GM12872 (cell line): ENCODE measurements around the gene IFITM1.

Experiments used
- TF ChIP-seq, protein P1 (sequence below): IDR thresholded peaks from 3 replicates; pipeline ENCODE4 v1.5.1; 2011; ENCODE audit warnings: low read depth, mild to moderate bottlenecking, low read length, moderate library complexity; ENCODE audit not compliant: insufficient read depth

Gene IFITM1

GRCh38 chr11:344836-345578, 31.2 kb downstream of the IFITM1 start:
- TF ChIP-seq, protein P1, sequence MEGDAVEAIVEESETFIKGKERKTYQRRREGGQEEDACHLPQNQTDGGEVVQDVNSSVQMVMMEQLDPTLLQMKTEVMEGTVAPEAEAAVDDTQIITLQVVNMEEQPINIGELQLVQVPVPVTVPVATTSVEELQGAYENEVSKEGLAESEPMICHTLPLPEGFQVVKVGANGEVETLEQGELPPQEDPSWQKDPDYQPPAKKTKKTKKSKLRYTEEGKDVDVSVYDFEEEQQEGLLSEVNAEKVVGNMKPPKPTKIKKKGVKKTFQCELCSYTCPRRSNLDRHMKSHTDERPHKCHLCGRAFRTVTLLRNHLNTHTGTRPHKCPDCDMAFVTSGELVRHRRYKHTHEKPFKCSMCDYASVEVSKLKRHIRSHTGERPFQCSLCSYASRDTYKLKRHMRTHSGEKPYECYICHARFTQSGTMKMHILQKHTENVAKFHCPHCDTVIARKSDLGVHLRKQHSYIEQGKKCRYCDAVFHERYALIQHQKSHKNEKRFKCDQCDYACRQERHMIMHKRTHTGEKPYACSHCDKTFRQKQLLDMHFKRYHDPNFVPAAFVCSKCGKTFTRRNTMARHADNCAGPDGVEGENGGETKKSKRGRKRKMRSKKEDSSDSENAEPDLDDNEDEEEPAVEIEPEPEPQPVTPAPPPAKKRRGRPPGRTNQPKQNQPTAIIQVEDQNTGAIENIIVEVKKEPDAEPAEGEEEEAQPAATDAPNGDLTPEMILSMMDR, result no peak

- TF ChIP-seq, protein P1, result no peak
Observed at GRCh38 chr11:346529-346928, 32.7 kb downstream of the IFITM1 start.

DNA sequence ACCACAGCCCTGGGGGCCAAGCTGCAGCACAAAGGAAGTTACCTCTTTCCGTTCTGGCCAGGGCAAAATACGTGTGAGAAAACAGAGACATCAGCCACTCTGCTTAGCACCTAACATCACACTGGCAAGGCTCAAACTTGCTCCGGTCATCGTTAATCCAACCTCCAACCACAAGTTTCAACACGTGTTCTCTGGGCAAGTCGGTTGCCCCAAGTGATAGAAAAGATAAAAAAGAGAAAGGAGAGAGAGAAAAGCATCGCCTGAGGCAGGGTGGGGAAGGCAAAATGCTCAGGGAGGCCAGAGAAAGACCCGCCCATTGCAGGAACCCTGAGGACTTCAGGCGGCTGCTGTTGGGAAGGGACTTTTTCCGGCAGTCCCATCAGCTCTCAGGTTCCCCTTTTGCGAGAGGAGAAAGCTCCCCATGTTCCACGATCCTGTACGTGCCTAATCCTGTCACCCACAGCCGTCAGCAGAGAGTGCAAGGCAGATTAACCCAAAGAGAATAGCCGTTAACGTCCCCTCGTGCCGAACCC, 36.9 kb downstream of the IFITM1 start:
- TF ChIP-seq, protein P1, result no peak

DNA sequence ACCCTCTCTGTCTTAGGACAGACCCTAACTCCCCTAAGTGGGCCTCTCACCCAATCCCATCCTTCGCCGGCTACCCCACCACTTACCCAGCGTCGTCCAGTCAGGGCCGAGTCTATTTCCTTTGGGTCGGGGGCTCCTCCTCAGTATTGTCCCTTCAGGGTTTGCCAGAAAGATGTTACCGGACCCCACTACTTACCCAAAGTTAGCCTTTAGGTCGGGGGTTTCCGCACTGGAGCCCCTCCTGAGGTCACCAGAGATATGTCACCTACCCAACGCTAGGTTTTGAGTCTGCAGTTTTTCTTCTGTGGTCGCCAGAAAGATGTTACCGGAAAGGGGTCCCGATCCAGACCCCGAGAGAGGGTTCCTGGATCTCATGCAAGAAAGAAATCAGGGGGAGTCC, 37.6 kb downstream of the IFITM1 start:
- TF ChIP-seq, protein P1, result no peak

GRCh38 chr11:352456-353031, 38.7 kb downstream of the IFITM1 start:
- TF ChIP-seq, protein P1, result no peak

DNA sequence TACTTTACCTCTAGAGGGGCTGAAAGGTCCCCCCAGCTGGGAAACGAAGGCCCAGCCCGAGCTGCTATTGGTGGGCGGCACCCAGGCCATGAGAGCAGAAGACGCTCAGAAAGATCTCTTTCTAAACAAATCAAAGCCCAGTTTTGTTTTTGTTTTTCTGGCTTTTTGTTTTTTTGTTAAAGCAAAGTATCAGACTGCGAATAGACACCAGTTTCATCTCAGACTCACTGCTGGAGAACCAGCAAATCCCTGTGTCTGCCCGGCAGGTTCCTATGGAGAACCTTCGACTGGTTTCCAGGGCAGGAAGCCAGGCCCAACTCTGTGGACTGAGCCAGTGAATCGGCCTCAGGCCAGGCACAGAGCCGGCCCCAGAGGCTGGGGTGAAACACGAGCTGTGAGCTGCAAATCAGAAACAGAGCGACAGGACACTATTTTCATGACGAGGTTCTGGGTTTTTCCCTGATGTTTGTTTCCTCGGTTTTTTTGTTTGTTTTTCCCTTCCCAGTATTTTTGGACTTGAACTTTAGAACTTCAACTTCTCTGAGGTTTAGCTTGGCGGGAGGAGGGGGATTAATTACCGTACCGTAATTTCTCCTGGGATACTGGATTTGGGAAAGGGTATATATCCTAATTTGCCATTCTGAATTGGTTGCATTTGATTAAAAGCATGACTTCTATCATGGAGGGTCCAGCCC, 39.5 kb downstream of the IFITM1 start:
- TF ChIP-seq, protein P1, result no peak
